ENCODE results near the gene MS4A8.
"Not testable (repeated sequence)": the region's sequence is repeated elsewhere in the genome, so short reads cannot be mapped to it uniquely, and the experiment has no call there.

DNA sequence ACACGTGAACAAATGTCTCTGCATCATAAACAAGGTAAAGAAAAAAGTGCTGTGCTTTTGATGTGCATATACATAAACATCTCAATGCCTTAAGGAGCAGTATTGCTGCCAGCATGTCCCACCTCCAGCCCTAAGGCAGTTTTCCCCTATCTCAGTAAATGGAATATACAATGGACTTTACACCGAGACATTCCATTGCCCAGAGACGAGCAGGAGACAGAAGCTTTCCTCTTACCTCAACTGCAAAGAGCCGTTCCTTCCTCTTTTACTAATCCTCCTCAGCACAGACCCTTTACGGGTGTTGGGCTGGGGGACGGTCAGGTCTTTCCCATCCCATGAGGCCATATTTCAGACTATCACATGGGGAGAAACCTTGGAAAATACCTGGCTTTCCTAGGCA lies 14.0 kb downstream of the MS4A8 start:
- not testable (repeated sequence) for TF ChIP-seq ZNF24 (tag by site-specific recombination; IDR thresholded peaks at IDR 0.05); ZXDB (tag by site-specific recombination; IDR thresholded peaks at IDR 0.05); YY1 (tag by site-specific recombination; IDR thresholded peaks at IDR 0.05); ZNF114 (tag by site-specific recombination; IDR thresholded peaks at IDR 0.05); ZNF521 (tag by site-specific recombination; IDR thresholded peaks at IDR 0.05); SALL2 (tag by site-specific recombination; IDR thresholded peaks at IDR 0.05; ENCODE audit: borderline replicate concordance); ZNF747 (tag by site-specific recombination; IDR thresholded peaks at IDR 0.05); ZNF202 (tag by site-specific recombination; IDR thresholded peaks at IDR 0.05; ENCODE audit: borderline replicate concordance)
- TF ChIP-seq, protein P1, sequence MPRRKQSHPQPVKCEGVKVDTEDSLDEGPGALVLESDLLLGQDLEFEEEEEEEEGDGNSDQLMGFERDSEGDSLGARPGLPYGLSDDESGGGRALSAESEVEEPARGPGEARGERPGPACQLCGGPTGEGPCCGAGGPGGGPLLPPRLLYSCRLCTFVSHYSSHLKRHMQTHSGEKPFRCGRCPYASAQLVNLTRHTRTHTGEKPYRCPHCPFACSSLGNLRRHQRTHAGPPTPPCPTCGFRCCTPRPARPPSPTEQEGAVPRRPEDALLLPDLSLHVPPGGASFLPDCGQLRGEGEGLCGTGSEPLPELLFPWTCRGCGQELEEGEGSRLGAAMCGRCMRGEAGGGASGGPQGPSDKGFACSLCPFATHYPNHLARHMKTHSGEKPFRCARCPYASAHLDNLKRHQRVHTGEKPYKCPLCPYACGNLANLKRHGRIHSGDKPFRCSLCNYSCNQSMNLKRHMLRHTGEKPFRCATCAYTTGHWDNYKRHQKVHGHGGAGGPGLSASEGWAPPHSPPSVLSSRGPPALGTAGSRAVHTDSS (tag by site-specific recombination; IDR thresholded peaks at IDR 0.05) = not testable (repeated sequence)
- TF ChIP-seq, protein P2, sequence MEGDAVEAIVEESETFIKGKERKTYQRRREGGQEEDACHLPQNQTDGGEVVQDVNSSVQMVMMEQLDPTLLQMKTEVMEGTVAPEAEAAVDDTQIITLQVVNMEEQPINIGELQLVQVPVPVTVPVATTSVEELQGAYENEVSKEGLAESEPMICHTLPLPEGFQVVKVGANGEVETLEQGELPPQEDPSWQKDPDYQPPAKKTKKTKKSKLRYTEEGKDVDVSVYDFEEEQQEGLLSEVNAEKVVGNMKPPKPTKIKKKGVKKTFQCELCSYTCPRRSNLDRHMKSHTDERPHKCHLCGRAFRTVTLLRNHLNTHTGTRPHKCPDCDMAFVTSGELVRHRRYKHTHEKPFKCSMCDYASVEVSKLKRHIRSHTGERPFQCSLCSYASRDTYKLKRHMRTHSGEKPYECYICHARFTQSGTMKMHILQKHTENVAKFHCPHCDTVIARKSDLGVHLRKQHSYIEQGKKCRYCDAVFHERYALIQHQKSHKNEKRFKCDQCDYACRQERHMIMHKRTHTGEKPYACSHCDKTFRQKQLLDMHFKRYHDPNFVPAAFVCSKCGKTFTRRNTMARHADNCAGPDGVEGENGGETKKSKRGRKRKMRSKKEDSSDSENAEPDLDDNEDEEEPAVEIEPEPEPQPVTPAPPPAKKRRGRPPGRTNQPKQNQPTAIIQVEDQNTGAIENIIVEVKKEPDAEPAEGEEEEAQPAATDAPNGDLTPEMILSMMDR (tag by site-specific recombination; IDR thresholded peaks at IDR 0.05) = not testable (repeated sequence)
- TF ChIP-seq, protein P3, sequence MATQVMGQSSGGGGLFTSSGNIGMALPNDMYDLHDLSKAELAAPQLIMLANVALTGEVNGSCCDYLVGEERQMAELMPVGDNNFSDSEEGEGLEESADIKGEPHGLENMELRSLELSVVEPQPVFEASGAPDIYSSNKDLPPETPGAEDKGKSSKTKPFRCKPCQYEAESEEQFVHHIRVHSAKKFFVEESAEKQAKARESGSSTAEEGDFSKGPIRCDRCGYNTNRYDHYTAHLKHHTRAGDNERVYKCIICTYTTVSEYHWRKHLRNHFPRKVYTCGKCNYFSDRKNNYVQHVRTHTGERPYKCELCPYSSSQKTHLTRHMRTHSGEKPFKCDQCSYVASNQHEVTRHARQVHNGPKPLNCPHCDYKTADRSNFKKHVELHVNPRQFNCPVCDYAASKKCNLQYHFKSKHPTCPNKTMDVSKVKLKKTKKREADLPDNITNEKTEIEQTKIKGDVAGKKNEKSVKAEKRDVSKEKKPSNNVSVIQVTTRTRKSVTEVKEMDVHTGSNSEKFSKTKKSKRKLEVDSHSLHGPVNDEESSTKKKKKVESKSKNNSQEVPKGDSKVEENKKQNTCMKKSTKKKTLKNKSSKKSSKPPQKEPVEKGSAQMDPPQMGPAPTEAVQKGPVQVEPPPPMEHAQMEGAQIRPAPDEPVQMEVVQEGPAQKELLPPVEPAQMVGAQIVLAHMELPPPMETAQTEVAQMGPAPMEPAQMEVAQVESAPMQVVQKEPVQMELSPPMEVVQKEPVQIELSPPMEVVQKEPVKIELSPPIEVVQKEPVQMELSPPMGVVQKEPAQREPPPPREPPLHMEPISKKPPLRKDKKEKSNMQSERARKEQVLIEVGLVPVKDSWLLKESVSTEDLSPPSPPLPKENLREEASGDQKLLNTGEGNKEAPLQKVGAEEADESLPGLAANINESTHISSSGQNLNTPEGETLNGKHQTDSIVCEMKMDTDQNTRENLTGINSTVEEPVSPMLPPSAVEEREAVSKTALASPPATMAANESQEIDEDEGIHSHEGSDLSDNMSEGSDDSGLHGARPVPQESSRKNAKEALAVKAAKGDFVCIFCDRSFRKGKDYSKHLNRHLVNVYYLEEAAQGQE (tag by site-specific recombination; IDR thresholded peaks at IDR 0.05) = not testable (repeated sequence)
- TF ChIP-seq, protein P4, sequence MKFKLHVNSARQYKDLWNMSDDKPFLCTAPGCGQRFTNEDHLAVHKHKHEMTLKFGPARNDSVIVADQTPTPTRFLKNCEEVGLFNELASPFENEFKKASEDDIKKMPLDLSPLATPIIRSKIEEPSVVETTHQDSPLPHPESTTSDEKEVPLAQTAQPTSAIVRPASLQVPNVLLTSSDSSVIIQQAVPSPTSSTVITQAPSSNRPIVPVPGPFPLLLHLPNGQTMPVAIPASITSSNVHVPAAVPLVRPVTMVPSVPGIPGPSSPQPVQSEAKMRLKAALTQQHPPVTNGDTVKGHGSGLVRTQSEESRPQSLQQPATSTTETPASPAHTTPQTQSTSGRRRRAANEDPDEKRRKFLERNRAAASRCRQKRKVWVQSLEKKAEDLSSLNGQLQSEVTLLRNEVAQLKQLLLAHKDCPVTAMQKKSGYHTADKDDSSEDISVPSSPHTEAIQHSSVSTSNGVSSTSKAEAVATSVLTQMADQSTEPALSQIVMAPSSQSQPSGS (tag by site-specific recombination; IDR thresholded peaks at IDR 0.05; ENCODE audit: low read depth) = not testable (repeated sequence)
- TF ChIP-seq, protein P5, sequence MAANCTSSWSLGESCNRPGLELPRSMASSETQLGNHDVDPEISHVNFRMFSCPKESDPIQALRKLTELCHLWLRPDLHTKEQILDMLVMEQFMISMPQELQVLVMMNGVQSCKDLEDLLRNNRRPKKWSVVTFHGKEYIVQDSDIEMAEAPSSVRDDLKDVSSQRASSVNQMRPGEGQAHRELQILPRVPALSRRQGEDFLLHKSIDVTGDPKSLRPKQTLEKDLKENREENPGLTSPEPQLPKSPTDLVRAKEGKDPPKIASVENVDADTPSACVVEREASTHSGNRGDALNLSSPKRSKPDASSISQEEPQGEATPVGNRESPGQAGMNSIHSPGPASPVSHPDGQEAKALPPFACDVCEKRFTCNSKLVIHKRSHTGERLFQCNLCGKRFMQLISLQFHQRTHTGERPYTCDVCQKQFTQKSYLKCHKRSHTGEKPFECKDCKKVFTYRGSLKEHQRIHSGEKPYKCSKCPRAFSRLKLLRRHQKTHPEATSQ (tag by site-specific recombination; IDR thresholded peaks at IDR 0.05) = not testable (repeated sequence)
- TF ChIP-seq, protein P6, sequence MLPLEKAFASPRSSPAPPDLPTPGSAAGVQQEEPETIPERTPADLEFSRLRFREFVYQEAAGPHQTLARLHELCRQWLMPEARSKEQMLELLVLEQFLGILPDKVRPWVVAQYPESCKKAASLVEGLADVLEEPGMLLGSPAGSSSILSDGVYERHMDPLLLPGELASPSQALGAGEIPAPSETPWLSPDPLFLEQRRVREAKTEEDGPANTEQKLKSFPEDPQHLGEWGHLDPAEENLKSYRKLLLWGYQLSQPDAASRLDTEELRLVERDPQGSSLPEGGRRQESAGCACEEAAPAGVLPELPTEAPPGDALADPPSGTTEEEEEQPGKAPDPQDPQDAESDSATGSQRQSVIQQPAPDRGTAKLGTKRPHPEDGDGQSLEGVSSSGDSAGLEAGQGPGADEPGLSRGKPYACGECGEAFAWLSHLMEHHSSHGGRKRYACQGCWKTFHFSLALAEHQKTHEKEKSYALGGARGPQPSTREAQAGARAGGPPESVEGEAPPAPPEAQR (tag by site-specific recombination; IDR thresholded peaks at IDR 0.05) = not testable (repeated sequence)

Measured in HEK293 (cell line).